Endothelial cell of umbilical vein (primary cell): ENCODE results near the gene TWIST2. TPM values are rescaled to one million over a fixed set of nuclear protein-coding genes. Genes with fewer than 3 reads are reported as not detected.

ENCODE experiments used
- BruUV-seq: library from RNA; stranded (reverse); fragments of 400-500 nt; replicated peaks from 2 replicates; lab custom pipeline; 2021; lab: Mats Ljungman, UMichigan
- CTCF ChIA-PET: fragments of 300-600, 350-600 bp; sonication (Branson Sonifier 250); formaldehyde crosslinking; loops from one replicate; lab custom pipeline; 2021; ENCODE audit warnings: antibody characterized with exemption, inconsistent platforms; lab: Charles Lee
- POLR2A ChIA-PET: fragments of 300-600, 350-600 bp; sonication (Branson Sonifier 250); formaldehyde crosslinking; loops from one replicate; lab custom pipeline; 2021; ENCODE audit warnings: antibody characterized with exemption, inconsistent platforms; lab: Charles Lee
- DNase-seq: peaks from one replicate; pipeline ENCODE4 v3.0.0-alpha.2; 2011; ENCODE audit warnings: low read depth, low spot score
- FAIRE-seq: peaks from 2 replicates; lab custom pipeline; 2011; peaks lifted over from hg19 to GRCh38; lab: Jason Lieb, UNC
- H2AFZ ChIP-seq: 2 replicates; pipeline ENCODE4 v1.6.0; 2012; ENCODE audit warnings: low read depth, low read length, control low read depth, inconsistent platforms
- H3K27ac ChIP-seq: 2 replicates; pipeline ENCODE4 v1.5.1; 2011; ENCODE audit warnings: low read depth, mild to moderate bottlenecking, control low read depth, low read length, moderate library complexity; ENCODE audit not compliant: insufficient read depth
- H3K27me3 ChIP-seq, 2 experiments: 2 replicates each; pipeline versions ENCODE4 v1.6.0 to v1.6.1; 2011; ENCODE audit warnings: low read length in 2 of 2, mixed read lengths in 1 of 2; ENCODE audit not compliant: control insufficient read depth in 2 of 2, insufficient read depth in 2 of 2
- H3K36me3 ChIP-seq, 2 experiments: 2 replicates in 1 of 2; 3 replicates in 1 of 2; pipeline ENCODE4 v1.5.1; 2011; ENCODE audit warnings: low read length in 2 of 2, mild to moderate bottlenecking in 1 of 2, moderate library complexity in 1 of 2; ENCODE audit not compliant: control insufficient read depth in 2 of 2, insufficient read depth in 2 of 2; ENCODE audit errors: extremely low read depth in 1 of 2
- H3K4me1 ChIP-seq: 3 replicates; pipeline ENCODE4 v1.5.1; 2011; ENCODE audit warnings: mild to moderate bottlenecking, low read length; ENCODE audit not compliant: control insufficient read depth, insufficient read depth; ENCODE audit errors: extremely low read depth
- H3K4me2 ChIP-seq: 2 replicates; pipeline ENCODE4 v1.6.1; 2011; ENCODE audit warnings: low read length, control low read depth, mixed read lengths; ENCODE audit not compliant: insufficient read depth
- H3K4me3 ChIP-seq, 3 experiments: fragments of 200-600 bp in 1 of 3; sonication (generic), shearing (Covaris generic) in 1 of 3; replicated peaks in 1 of 3; 2 replicates each; pipeline ENCODE4 v1.5.1; 2011 to 2016; ENCODE audit warnings: control low read depth in 3 of 3, low read length in 3 of 3, mild to moderate bottlenecking in 2 of 3, inconsistent platforms in 1 of 3, low read depth in 1 of 3, moderate library complexity in 1 of 3; ENCODE audit not compliant: insufficient read depth in 1 of 3
- H3K79me2 ChIP-seq: 2 replicates; pipeline ENCODE4 v1.6.0; 2012; ENCODE audit warnings: low read length, inconsistent platforms; ENCODE audit not compliant: control insufficient read depth, insufficient read depth
- H3K9ac ChIP-seq: replicated peaks from 2 replicates; pipeline ENCODE3; 2011; ENCODE audit warnings: low read length, control low read depth; ENCODE audit not compliant: insufficient read depth; ENCODE audit errors: extremely low read depth
- H3K9me1 ChIP-seq: replicated peaks from 3 replicates; pipeline ENCODE4 v1.6.0; 2011; ENCODE audit warnings: mild to moderate bottlenecking, low read length; ENCODE audit not compliant: control insufficient read depth, insufficient read depth; ENCODE audit errors: extremely low read depth
- H3K9me3 ChIP-seq: replicated peaks from 2 replicates; pipeline ENCODE4 v1.5.1; 2012; ENCODE audit warnings: low read length, inconsistent platforms; ENCODE audit not compliant: control insufficient read depth, insufficient read depth
- H4K20me1 ChIP-seq: replicated peaks from 2 replicates; pipeline ENCODE3; 2011; ENCODE audit warnings: mild to moderate bottlenecking, low read length; ENCODE audit not compliant: control insufficient read depth, insufficient read depth; ENCODE audit errors: extremely low read depth
- EZH2 ChIP-seq: IDR thresholded peaks from 2 replicates; pipeline ENCODE4 v1.6.1; 2012; ENCODE audit warnings: borderline replicate concordance, low read depth, mild to moderate bottlenecking, moderate library complexity, low read length, inconsistent platforms; ENCODE audit not compliant: severe bottlenecking
- FOS ChIP-seq: IDR thresholded peaks from 2 replicates; pipeline ENCODE4 v1.6.1; 2011; ENCODE audit warnings: mild to moderate bottlenecking, low read length, moderate library complexity, borderline replicate concordance; ENCODE audit not compliant: insufficient read depth
- GATA2 ChIP-seq: IDR thresholded peaks from 2 replicates; pipeline ENCODE4 v1.7.0; 2011; ENCODE audit warnings: low read depth, mild to moderate bottlenecking, moderate library complexity, mixed read lengths, low read length; ENCODE audit not compliant: insufficient read length, insufficient read depth
- JUN ChIP-seq: IDR thresholded peaks from 2 replicates; pipeline ENCODE4 v1.6.1; 2011; ENCODE audit warnings: borderline replicate concordance, low read depth; ENCODE audit not compliant: insufficient read length, insufficient read depth
- MYC ChIP-seq: IDR thresholded peaks from one replicate; pipeline ENCODE4 v1.6.1; 2011; ENCODE audit warnings: mild to moderate bottlenecking, low read depth, low read length
- POLR2A ChIP-seq: IDR thresholded peaks from 2 replicates; pipeline ENCODE4 v1.6.1; 2012; ENCODE audit warnings: low read depth, mild to moderate bottlenecking, control low read depth, low read length
- POLR2AphosphoS5 ChIP-seq: IDR thresholded peaks from 2 replicates; pipeline ENCODE4 v1.6.1; 2012; ENCODE audit warnings: low read depth, mild to moderate bottlenecking, control low read depth, low read length, moderate library complexity; ENCODE audit not compliant: insufficient read depth
- dilution Hi-C: fragments of 300-500 bp; cut with MboI; formaldehyde crosslinking; loops from one replicate; pipeline ENCODE4 v1.15.0; 2019; ENCODE audit warnings: low sequenced_read_pairs; ENCODE audit not compliant: extremely low pct_ligation_motif_present
- intact Hi-C: fragments of 100-400 bp; cut with micrococcal nuclease; formaldehyde crosslinking; loops from one replicate; pipeline ENCODE4 v1.10.0; 2022
- polyA plus RNA-seq, 4 experiments: library from polyadenylated mRNA; depleted of rRNA in 3 of 4; stranded (reverse) in 3 of 4; unstranded in 1 of 4; fragments of >200 nt; gene quantifications; 2 replicates each; pipeline versions ENCODE4 v1.2.1 to v1.2.3, GENCODE V29; 2011 to 2012; ENCODE audit warnings: missing spikeins in 1 of 4
- total RNA-seq: library from RNA; stranded (reverse); gene quantifications from 2 replicates; pipeline ENCODE4 v1.2.3, GENCODE V29; 2021
- TF ChIP-seq, protein P1 (sequence below), 2 donors: IDR thresholded peaks; 1 replicate in 1 of 2; 2 replicates in 1 of 2; pipeline ENCODE4 v1.5.1; 2011; ENCODE audit warnings: low read length in 2 of 2, mild to moderate bottlenecking in 2 of 2, moderate library complexity in 2 of 2, control low read depth in 1 of 2, inconsistent platforms in 1 of 2, low read depth in 1 of 2; ENCODE audit not compliant: insufficient read depth in 1 of 2; ENCODE audit errors: extremely low read depth in 1 of 2
- TF ChIP-seq, protein P2 (sequence below): IDR thresholded peaks from 2 replicates; pipeline ENCODE4 v1.6.1; 2011; ENCODE audit not compliant: insufficient read depth, insufficient read length

Gene TWIST2
- total and polyA plus RNA-seq, 2 donors (not counting 3 experiments of a cell fraction or from before 2014, with no cell fraction given) = 2.3 to 3.4 TPM

DNA sequence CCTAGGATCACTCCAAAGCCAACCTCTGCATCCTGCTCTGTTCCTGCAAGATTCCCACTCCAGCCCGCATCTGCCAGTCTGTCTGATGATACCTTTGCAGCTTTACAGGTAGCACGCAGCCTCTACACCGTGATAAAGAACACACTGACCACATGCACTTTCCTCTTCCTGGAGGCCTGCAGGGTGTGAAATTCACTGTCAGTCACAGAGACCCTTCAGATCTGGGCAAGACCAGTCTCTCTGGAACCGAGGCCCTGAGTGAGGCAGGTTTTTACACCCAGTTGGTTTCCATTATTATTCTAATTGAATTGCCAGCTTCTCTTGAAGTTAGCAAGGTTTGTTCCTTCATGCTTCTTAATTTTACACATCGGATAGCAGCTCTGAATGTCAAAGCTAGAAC, 30.5 kb upstream of the TWIST2 start:
- H3K9me3 ChIP-seq = no peaks in the 10 kb centered on the region
- no peak for FAIRE-seq

More for the DNA sequence above, 30.5 kb upstream of the TWIST2 start:
- no peak overlapping the region for H3K4me2 ChIP-seq
- POLR2A ChIA-PET = no interaction called here
- no peaks in the 10 kb centered on the region for H3K36me3 ChIP-seq
- intact Hi-C loops (no loop called here), dilution Hi-C loops (no loop called here)
- H3K79me2 ChIP-seq = no peaks in the 10 kb centered on the region
- H3K4me1 ChIP-seq = no peaks in the 10 kb centered on the region
- H3K4me3 ChIP-seq = no peak overlapping the region
- no TSS peak for BruUV-seq
- no peaks in the 10 kb centered on the region for H3K9me1 ChIP-seq
- H3K27ac ChIP-seq = no peak overlapping the region
- CTCF ChIA-PET = interaction anchor here (1.4 kb wide), 1 partner anchor 58 kb away, joined by 3 read pairs; no protein-coding TSS in a partner anchor
- TF ChIP-seq JUN (no peak), MYC (no peak), GATA2 (no peak), FOS (no peak), POLR2A (no peak), EZH2 (no peak), POLR2AphosphoS5 (no peak)
- TF ChIP-seq, protein P1, sequence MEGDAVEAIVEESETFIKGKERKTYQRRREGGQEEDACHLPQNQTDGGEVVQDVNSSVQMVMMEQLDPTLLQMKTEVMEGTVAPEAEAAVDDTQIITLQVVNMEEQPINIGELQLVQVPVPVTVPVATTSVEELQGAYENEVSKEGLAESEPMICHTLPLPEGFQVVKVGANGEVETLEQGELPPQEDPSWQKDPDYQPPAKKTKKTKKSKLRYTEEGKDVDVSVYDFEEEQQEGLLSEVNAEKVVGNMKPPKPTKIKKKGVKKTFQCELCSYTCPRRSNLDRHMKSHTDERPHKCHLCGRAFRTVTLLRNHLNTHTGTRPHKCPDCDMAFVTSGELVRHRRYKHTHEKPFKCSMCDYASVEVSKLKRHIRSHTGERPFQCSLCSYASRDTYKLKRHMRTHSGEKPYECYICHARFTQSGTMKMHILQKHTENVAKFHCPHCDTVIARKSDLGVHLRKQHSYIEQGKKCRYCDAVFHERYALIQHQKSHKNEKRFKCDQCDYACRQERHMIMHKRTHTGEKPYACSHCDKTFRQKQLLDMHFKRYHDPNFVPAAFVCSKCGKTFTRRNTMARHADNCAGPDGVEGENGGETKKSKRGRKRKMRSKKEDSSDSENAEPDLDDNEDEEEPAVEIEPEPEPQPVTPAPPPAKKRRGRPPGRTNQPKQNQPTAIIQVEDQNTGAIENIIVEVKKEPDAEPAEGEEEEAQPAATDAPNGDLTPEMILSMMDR (IDR thresholded peaks at IDR 0.05; ENCODE audit: extremely low read depth in 1 of 2, insufficient read depth in 1 of 2, low read depth in 1 of 2, low read length in 2 of 2) = no peak
- TF ChIP-seq, protein P2, sequence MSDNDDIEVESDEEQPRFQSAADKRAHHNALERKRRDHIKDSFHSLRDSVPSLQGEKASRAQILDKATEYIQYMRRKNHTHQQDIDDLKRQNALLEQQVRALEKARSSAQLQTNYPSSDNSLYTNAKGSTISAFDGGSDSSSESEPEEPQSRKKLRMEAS = no peak
- H2AFZ ChIP-seq = no peak overlapping the region
- no peak for DNase-seq
- no peaks in the 10 kb centered on the region for H4K20me1 ChIP-seq
- no peaks in the 10 kb centered on the region for H3K27me3 ChIP-seq
- H3K9ac ChIP-seq = no peak overlapping the region
